Brain microvascular endothelial cell (primary cell): ENCODE measurements around the gene ZNF524.
"Not testable (repeated sequence)": the region's sequence is repeated elsewhere in the genome, so short reads cannot be mapped to it uniquely, and the experiment has no call there.

Experiments used
- DNase-seq: peaks from one replicate; pipeline ENCODE4 v3.0.0-alpha.2; 2020
- H3K27ac ChIP-seq: fragments of 250-450 bp; sonication (Bioruptor Pico); 2 replicates; pipeline ENCODE4 v1.5.1; 2020; ENCODE audit warnings: mild to moderate bottlenecking, moderate library complexity
- H3K27me3 ChIP-seq: fragments of 250-450 bp; sonication (Bioruptor Pico); replicated peaks from 2 replicates; pipeline ENCODE4 v1.5.1; 2020; ENCODE audit warnings: mild to moderate bottlenecking
- H3K36me3 ChIP-seq: fragments of 250-450 bp; sonication (Bioruptor Pico); replicated peaks from 2 replicates; pipeline ENCODE4 v1.5.1; 2020; ENCODE audit warnings: mild to moderate bottlenecking
- H3K4me3 ChIP-seq: 2 replicates; pipeline ENCODE4 v1.5.1; 2011; ENCODE audit warnings: low read depth, mild to moderate bottlenecking, control low read depth, low read length, moderate library complexity
- in situ Hi-C: cut with HindIII; loops from 2 replicates; pipeline ENCODE4 v1.10.0; 2017; ENCODE audit warnings: low sequenced_read_pairs, low pct_ligation_motif_present
- TF ChIP-seq, protein P1 (sequence below): IDR thresholded peaks from 2 replicates; pipeline ENCODE4 v1.5.1; 2011; ENCODE audit warnings: low read depth, mild to moderate bottlenecking, moderate library complexity, low read length, control low read depth, inconsistent platforms; ENCODE audit errors: missing control alignments

Gene ZNF524

DNA sequence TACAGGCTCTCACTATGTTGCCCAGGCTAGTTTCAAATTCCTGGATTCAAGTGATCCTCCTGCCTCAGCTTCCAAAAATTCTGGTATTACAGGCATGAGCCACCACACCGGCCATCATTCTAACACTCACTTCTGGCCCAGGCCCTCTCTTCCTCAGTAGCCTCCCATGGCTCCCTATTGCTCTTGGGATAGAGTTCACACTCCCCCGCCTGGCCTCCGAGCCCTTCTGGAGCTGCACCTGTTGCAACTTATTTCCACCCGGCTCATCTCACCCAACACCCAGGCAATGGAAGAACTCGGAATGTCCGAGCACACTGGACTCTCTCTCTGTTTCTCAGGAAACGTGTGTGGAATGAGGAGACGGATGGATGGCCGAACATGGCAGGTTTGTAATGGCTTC is 45.8 kb upstream of the ZNF524 start:
- no peaks in the 10 kb centered on the region for H3K36me3 ChIP-seq
- in situ Hi-C loops, result no loop called here
- no peak for DNase-seq
- H3K27ac ChIP-seq, result no peak overlapping the region
- TF ChIP-seq, protein P1, sequence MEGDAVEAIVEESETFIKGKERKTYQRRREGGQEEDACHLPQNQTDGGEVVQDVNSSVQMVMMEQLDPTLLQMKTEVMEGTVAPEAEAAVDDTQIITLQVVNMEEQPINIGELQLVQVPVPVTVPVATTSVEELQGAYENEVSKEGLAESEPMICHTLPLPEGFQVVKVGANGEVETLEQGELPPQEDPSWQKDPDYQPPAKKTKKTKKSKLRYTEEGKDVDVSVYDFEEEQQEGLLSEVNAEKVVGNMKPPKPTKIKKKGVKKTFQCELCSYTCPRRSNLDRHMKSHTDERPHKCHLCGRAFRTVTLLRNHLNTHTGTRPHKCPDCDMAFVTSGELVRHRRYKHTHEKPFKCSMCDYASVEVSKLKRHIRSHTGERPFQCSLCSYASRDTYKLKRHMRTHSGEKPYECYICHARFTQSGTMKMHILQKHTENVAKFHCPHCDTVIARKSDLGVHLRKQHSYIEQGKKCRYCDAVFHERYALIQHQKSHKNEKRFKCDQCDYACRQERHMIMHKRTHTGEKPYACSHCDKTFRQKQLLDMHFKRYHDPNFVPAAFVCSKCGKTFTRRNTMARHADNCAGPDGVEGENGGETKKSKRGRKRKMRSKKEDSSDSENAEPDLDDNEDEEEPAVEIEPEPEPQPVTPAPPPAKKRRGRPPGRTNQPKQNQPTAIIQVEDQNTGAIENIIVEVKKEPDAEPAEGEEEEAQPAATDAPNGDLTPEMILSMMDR, result no peak
- H3K4me3 ChIP-seq, result no peak overlapping the region
- H3K27me3 ChIP-seq, result no peaks in the 10 kb centered on the region

DNA sequence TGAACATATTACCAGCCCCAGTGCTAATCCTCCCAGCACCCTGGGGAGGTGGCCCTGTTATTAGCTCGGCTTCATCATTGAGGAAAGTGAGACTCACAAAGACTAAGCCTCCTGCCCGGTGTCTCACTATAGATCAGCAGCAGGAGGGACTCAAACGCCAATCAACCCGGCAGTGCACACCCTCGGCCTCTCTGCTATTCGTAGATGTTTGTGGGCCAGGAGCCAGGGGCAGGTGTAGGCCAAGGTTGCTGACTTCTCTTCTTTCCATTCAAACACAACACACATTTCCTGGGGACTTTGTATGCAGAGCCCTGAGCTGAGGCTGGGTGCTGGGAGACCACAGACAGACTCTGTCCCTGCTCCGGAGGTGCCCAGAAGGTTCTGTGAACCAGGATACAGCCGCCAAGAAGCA is 45.3 kb upstream of the ZNF524 start:
- Histone ChIP-seq H3K27ac (no peak overlapping the region), H3K4me3 (no peak overlapping the region), H3K27me3 (no peaks in the 10 kb centered on the region), H3K36me3 (no peaks in the 10 kb centered on the region)
- TF ChIP-seq, protein P1, result no peak
- DNase-seq, result no peak
- in situ Hi-C loops, result no loop called here

DNA sequence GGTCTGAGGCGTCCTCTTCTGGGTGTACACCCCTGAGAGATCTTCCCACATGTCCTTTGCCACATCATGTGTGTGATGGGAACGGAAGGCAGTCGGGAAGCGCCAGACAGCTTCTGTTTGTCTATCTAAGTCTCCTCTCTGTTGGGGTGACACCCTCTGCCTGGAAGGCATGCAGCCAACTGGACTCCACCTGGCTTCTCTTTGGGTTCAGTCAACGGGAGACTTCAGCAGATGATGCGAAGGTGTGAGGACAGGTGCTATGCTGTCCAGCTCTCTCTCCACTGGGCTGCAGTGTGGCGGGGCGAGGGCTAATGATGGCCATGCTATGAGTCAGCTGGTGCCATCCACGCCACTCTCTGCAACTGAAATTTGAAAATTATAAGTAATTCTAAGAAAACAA is 40.4 kb upstream of the ZNF524 start:
- in situ Hi-C loops, result no loop called here
- Histone ChIP-seq H3K36me3 (no peaks in the 10 kb centered on the region), H3K27me3 (no peaks in the 10 kb centered on the region), H3K4me3 (no peak overlapping the region), H3K27ac (no peak overlapping the region)
- DNase-seq, result no peak
- TF ChIP-seq, protein P1, result no peak

DNA sequence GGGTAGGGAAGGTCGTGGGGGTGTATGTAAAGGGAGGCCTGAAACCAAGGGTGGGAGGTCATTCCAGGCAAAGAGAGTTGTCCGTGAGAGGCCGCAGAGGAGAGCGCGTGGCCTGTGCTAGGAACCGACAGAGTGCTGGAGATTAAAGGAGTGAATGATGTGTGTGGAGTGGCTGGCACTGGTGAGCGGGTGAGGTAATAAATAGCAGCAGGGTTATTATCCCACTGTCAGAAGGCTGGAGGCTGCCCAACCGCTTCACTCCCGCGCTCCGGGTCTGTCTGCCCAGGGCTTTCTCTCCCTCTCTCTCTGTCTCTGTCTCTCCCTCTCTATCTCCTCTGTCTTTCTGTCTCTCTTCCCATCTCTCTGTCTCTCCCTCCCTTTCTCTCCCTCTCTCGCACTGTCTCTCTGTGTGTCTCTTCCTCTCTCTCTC is 36.8 kb upstream of the ZNF524 start:
- in situ Hi-C loops, result no loop called here
- Histone ChIP-seq H3K4me3 (no peak overlapping the region), H3K27me3 (no peaks in the 10 kb centered on the region), H3K27ac (no peak overlapping the region), H3K36me3 (no peaks in the 10 kb centered on the region)
- TF ChIP-seq, protein P1, result no peak
- no peak for DNase-seq

DNA sequence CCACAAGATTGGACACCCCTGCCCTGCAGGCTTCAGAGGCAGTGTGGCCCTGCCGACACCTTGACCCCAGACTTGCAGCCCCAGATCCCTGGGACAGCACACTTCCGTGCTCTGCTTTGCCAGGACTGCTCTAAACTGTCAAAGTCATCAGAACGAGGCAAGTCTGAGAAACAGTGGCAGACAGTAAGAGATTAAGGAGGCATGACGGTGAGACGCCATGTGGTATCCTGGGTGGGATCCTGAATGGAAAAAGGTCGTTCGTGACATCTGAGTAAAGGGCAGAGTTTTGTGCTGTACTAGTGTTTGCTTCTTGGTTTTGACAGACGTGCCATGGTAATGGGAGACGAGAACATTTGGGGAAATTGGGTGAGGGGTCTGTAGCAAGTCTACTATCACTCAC is 33.3 kb upstream of the ZNF524 start:
- in situ Hi-C loops, result no loop called here
- TF ChIP-seq, protein P1, result no peak
- Histone ChIP-seq H3K27me3 (no peaks in the 10 kb centered on the region), H3K4me3 (no peak overlapping the region), H3K27ac (no peak overlapping the region), H3K36me3 (no peaks in the 10 kb centered on the region)
- no peak for DNase-seq

DNA sequence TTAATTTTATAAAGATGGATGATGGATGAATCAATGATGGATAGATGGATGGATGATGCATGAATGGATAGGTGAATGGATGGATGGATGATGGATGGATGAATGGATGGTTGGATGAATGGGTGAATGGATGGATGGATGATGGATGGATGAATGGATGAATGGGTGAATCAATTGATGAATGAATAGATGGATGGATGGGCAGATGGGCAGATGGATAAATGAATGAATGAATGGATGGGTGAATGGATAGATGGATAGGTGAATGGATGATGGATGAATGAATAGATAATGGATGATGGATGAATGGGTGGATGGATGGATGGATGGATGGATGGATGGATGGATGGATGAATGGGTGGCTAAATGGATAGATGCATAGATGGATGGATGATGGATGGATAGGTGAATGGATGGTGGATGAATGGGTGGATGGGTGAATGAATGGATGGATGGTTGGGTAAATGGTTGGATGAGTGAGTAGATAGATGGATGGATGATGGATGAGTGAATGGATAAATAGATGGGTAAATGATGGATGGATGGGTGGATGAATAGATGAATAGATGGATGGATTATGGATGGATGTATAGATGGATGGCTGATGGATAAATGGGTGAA is 32.3 kb upstream of the ZNF524 start:
- Histone ChIP-seq H3K27me3 (no peaks in the 10 kb centered on the region), H3K27ac (no peak overlapping the region), H3K36me3 (no peaks in the 10 kb centered on the region), H3K4me3 (no peak overlapping the region)
- no peak for DNase-seq
- TF ChIP-seq, protein P1, result no peak
- in situ Hi-C loops, result no loop called here

DNA sequence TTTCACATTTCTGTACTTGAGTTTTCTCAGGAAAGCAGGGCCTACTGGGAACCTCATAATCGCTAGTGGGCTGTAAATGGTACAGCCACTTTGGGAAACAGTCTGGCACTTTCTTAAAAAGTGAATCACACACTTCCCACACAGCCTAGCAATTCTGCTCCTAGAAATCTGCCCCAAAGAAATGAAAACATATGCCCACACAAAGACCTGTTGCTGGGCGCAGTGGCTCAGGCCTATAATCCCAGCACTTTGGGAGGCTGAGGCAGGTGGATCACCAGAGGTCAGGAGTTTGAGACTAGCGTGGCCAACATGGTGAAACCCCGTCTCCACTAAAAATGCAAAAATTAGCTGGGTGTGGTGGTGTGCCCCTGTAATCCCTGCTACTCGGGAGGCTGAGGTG is 30.6 kb upstream of the ZNF524 start:
- in situ Hi-C loops, H3K36me3 ChIP-seq, H3K27me3 ChIP-seq, DNase-seq, H3K27ac ChIP-seq, H3K4me3 ChIP-seq: not testable (repeated sequence)

DNA sequence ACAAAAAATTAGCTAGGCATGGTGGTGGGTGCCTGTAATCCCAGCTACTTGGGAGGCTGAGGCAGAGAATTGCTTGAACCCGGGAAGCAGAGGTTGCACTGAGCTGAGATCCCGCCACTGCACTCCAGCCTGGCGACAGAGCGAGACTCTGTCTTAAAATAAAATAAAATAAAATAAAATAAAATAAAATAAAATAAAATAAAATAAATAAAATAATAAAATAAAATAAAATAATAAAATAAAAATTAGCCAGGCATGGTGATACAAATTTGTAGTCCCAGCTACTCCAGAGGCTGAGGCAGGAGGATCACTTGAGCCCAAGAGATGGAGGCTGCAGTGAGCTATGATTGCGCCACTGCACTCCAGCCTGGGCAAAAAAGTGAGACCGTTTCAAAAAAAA is 26.2 kb upstream of the ZNF524 start:
- peaks cover 14% of the 10 kb centered on the region for H3K36me3 ChIP-seq
- H3K27ac ChIP-seq, in situ Hi-C loops: not testable (repeated sequence)

More for the DNA sequence above, 26.2 kb upstream of the ZNF524 start:
- not testable (repeated sequence) for DNase-seq, H3K27me3 ChIP-seq, H3K4me3 ChIP-seq
